Measurements from ENCODE around the gene NOP53. TPM values are rescaled to one million over a fixed set of nuclear protein-coding genes. Genes with fewer than 3 reads are reported as not detected.
A peak's percentile ranks its signal among the peaks of the same experiment; 100 is the strongest.
"Not testable (repeated sequence)": the region's sequence is repeated elsewhere in the genome, so short reads cannot be mapped to it uniquely, and the experiment has no call there.

NOP53 gene
- total RNA-seq, 1 donor from 2014 or later = 282 TPM

- Histone ChIP-seq H3K36me3 (peaks cover 11% of the 10 kb centered on the region), H3K9me3 (no peaks in the 10 kb centered on the region), H3K4me1 (peaks cover 34% of the 10 kb centered on the region), H3K4me3 (peak overlapping the region; percentile 1), H3K27ac (peak overlapping the region; percentile 98), H3K27me3 (ENCODE audit: low read depth) (no peaks in the 10 kb centered on the region)
- DNase-seq = no peak
- peak; percentile 32 to 40 for ATAC-seq
- no peak for TF ChIP-seq CTCF (IDR thresholded peaks at IDR 0.05)
- intact Hi-C loops (cut with DNase I) = no loop called here
Measured at GRCh38 chr19:47776568-47776967, 31.2 kb downstream of the NOP53 start.

- peak overlapping the region; percentile 98 for H3K27ac ChIP-seq
- intact Hi-C loops (cut with DNase I); ATAC-seq: not testable (repeated sequence)
Measured at GRCh38 chr19:47777245-47778048, 32.1 kb downstream of the NOP53 start.

GRCh38 chr19:47778049-47778953 is 33.0 kb downstream of the NOP53 start, which contains the start of gene SELENOW:
TSS of gene SELENOW (plus strand) at chr19:47778703. CDS start at chr19:47778786, 83 bp downstream.
- intact Hi-C loops (cut with DNase I) = no loop called here
- Histone ChIP-seq H3K9me3 (no peaks in the 10 kb centered on the region), H3K4me1 (peaks cover 46% of the 10 kb centered on the region), H3K27ac (peak within 1 kb of the TSS; percentile 98), H3K27me3 (ENCODE audit: low read depth) (no peaks in the 10 kb centered on the region), H3K36me3 (peaks cover 25% of the 10 kb centered on the region), H3K4me3 (peak within 1 kb of the TSS; percentile 80)
- DNase-seq (peak; percentile 83), ATAC-seq (peak; percentile 91 to 95)
- no peak for TF ChIP-seq CTCF (IDR thresholded peaks at IDR 0.05)

More at GRCh38 chr19:47777245-47778048, 32.1 kb downstream of the NOP53 start:
- peak overlapping the region; percentile 80 for H3K4me3 ChIP-seq
- not testable (repeated sequence) for H3K9me3 ChIP-seq; H3K27me3 ChIP-seq (ENCODE audit: low read depth); DNase-seq
- H3K4me1 ChIP-seq = peaks cover 42% of the 10 kb centered on the region
- peaks cover 16% of the 10 kb centered on the region for H3K36me3 ChIP-seq

- intact Hi-C loops (cut with DNase I) = no loop called here
- ATAC-seq = peak; percentile 57
- no peaks in the 10 kb centered on the region for H3K9me3 ChIP-seq
- DNase-seq = no peak
- peak overlapping the region; percentile 98 for H3K27ac ChIP-seq
- H3K4me3 ChIP-seq = peak overlapping the region; percentile 80
- TF ChIP-seq CTCF (IDR thresholded peaks at IDR 0.05) = no peak
- peaks cover 31% of the 10 kb centered on the region for H3K36me3 ChIP-seq
- no peaks in the 10 kb centered on the region for H3K27me3 ChIP-seq (ENCODE audit: low read depth)
- peaks cover 46% of the 10 kb centered on the region for H3K4me1 ChIP-seq
Measured at GRCh38 chr19:47778954-47779351, 33.6 kb downstream of the NOP53 start.

GRCh38 chr19:47779524-47780214 is 34.3 kb downstream of the NOP53 start:
- TF ChIP-seq CTCF (IDR thresholded peaks at IDR 0.05) = no peak
- ATAC-seq (peak; percentile 9 to 15), DNase-seq (no peak)
- no peaks in the 10 kb centered on the region for H3K9me3 ChIP-seq
- H3K27ac ChIP-seq = peak overlapping the region; percentile 98
- intact Hi-C loops (cut with DNase I) = no loop called here
- peak overlapping the region; percentile 80 for H3K4me3 ChIP-seq
- peaks cover 46% of the 10 kb centered on the region for H3K4me1 ChIP-seq
- H3K27me3 ChIP-seq (ENCODE audit: low read depth) = no peaks in the 10 kb centered on the region
- H3K36me3 ChIP-seq = peaks cover 38% of the 10 kb centered on the region
